Mucosa of stomach (tissue), 1 donor: Measurements from ENCODE around the gene SETDB1.

ENCODE experiments used
- H3K27me3 ChIP-seq: one replicate; pipeline ENCODE4 v1.7.0; 2013; ENCODE audit warnings: mild to moderate bottlenecking, low read length; ENCODE audit not compliant: control insufficient read depth, insufficient read depth
- H3K36me3 ChIP-seq: one replicate; pipeline ENCODE4 v1.7.0; 2013; ENCODE audit warnings: low read length; ENCODE audit not compliant: control insufficient read depth, insufficient read depth
- H3K4me1 ChIP-seq: one replicate; pipeline ENCODE4 v1.7.0; 2013; ENCODE audit warnings: mild to moderate bottlenecking, low read length; ENCODE audit not compliant: control insufficient read depth, insufficient read depth
- H3K4me3 ChIP-seq: one replicate; pipeline ENCODE4 v1.7.0; 2013; ENCODE audit warnings: low read length
- H3K9ac ChIP-seq: one replicate; pipeline ENCODE4 v1.7.0; 2013; ENCODE audit warnings: mild to moderate bottlenecking, low read length, moderate library complexity
- H3K9me3 ChIP-seq: one replicate; pipeline ENCODE4 v1.7.0; 2013; ENCODE audit warnings: mild to moderate bottlenecking, low read length, moderate library complexity; ENCODE audit not compliant: control insufficient read depth
- donor health status: Pancreatic carcinoma.

Gene SETDB1

GRCh38 chr1:150970808-150971582, 44.8 kb downstream of the SETDB1 start:
- Histone ChIP-seq H3K9me3 (no peaks in the 10 kb centered on the region), H3K9ac (peak overlapping the region; percentile 75), H3K4me3 (peak overlapping the region; percentile 32), H3K4me1 (peaks cover 38% of the 10 kb centered on the region), H3K27me3 (no peaks in the 10 kb centered on the region), H3K36me3 (peaks cover 5% of the 10 kb centered on the region)

DNA sequence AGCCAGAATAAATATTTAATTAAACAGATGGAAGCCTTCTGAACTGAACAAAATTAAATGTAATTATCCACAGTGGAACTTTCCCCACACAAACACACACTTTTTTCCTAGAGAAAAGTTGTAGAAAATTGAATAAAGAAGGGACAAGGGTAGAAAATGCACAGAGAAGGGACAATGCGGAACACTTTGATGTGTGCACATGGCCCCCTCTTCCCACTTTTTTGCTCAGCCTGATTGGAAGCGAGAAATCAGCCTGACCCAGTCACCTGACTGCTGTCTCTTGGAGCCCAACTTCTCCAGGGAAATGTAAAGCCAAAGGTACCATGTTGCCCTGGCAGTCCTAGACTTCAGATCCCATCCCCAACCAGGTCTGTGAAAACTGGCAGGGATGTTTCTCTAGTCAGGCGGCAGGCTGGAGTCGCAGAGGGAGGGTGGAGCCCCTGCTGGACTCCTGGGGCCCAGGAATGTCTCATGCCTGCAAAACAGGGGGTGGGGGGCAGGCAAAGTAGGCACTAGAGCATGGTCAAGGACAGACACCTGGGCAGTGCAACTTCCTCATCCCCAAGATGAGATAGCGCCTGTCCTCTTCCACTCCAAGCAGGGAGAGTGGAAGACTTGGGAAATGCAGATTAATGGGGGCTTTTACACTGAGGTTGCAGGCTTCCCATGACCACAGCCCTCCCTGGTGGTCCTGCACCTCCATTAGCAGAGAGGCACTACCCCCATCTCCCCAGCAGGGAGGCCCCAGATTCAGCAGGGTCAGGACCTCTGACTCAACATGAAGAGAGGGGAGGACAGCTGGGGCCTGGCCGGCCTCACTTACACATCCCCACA, 45.6 kb downstream of the SETDB1 start:
- no peaks in the 10 kb centered on the region for H3K9me3 ChIP-seq
- H3K36me3 ChIP-seq: peaks cover 5% of the 10 kb centered on the region
- no peaks in the 10 kb centered on the region for H3K27me3 ChIP-seq
- peak overlapping the region; percentile 32 for H3K4me3 ChIP-seq
- H3K4me1 ChIP-seq: peaks cover 46% of the 10 kb centered on the region
- H3K9ac ChIP-seq: peak overlapping the region; percentile 75

- H3K4me3 ChIP-seq: peak overlapping the region; percentile 57
- peaks cover 53% of the 10 kb centered on the region for H3K4me1 ChIP-seq
- peak overlapping the region; percentile 75 for H3K9ac ChIP-seq
- H3K9me3 ChIP-seq: no peaks in the 10 kb centered on the region
- peaks cover 5% of the 10 kb centered on the region for H3K36me3 ChIP-seq
- H3K27me3 ChIP-seq: no peaks in the 10 kb centered on the region
Observed at GRCh38 chr1:150972417-150972940, 46.3 kb downstream of the SETDB1 start.

- Histone ChIP-seq H3K9me3 (no peaks in the 10 kb centered on the region), H3K36me3 (no peaks in the 10 kb centered on the region), H3K9ac (peak overlapping the region; percentile 75), H3K27me3 (no peaks in the 10 kb centered on the region), H3K4me3 (peak overlapping the region; percentile 57), H3K4me1 (peaks cover 57% of the 10 kb centered on the region)
Observed at GRCh38 chr1:150973258-150973835, 47.2 kb downstream of the SETDB1 start.

GRCh38 chr1:150973836-150974579, 47.8 kb downstream of the SETDB1 start:
- H3K36me3 ChIP-seq: no peaks in the 10 kb centered on the region
- H3K4me1 ChIP-seq: peaks cover 60% of the 10 kb centered on the region
- H3K9me3 ChIP-seq: no peaks in the 10 kb centered on the region
- peak overlapping the region; percentile 75 for H3K9ac ChIP-seq
- H3K4me3 ChIP-seq: peak overlapping the region; percentile 57
- H3K27me3 ChIP-seq: no peaks in the 10 kb centered on the region

GRCh38 chr1:150974580-150975478, 48.7 kb downstream of the SETDB1 start, which contains the start of gene CERS2:
CERS2 (minus strand) TSS chr1:150974835; CDS start chr1:150969090, 5,745 bp downstream.
- no peaks in the 10 kb centered on the region for H3K27me3 ChIP-seq
- no peaks in the 10 kb centered on the region for H3K36me3 ChIP-seq
- H3K9me3 ChIP-seq: no peaks in the 10 kb centered on the region
- peaks cover 67% of the 10 kb centered on the region for H3K4me1 ChIP-seq
- H3K4me3 ChIP-seq: peak within 1 kb of the TSS; percentile 57
- peak within 1 kb of the TSS; percentile 75 for H3K9ac ChIP-seq

- H3K4me1 ChIP-seq: peaks cover 59% of the 10 kb centered on the region
Observed at GRCh38 chr1:150976401-150976821, 50.2 kb downstream of the SETDB1 start.

DNA sequence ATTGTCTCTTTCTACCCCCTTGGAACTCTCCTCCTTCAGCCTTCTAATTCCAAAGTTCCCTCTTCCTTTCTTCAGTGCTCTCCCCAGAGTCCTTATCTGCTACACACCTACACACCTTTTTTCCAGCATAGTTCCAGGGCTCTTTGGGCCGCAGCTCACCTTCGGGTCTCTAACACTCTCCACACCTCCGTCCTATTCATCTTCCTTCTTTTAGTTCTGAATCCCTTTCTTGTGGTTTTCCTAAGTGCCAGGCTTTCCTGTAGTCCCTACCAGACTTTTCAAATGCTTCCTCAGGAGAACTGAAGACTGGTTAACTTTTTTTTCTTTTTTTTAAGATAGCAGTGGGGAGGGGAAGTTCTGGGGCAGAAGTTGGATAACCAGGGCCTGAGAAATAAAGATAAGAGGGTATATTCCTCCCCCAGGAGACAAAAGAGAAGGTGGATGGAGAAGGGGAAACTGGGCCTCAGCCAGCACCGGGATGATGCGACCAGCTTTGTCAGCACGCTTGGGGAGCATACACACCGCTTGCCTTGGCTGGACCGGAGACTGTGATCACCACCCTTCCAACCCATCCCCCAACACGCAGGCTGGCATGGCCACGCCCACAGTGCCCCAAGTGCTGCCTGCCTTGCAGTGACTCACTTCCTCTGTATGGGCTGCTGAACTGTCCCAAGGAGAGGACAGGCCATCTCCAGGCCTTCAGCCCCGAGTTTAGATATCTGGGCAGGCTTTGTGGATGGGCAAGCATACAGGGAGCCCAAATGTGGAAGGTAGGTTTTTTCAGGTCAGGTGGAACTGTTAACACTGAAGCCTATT, 50.9 kb downstream of the SETDB1 start:
- no peaks in the 10 kb centered on the region for H3K27me3 ChIP-seq
- H3K4me1 ChIP-seq: peaks cover 59% of the 10 kb centered on the region
- no peak overlapping the region for H3K4me3 ChIP-seq
- H3K9me3 ChIP-seq: no peaks in the 10 kb centered on the region
- no peaks in the 10 kb centered on the region for H3K36me3 ChIP-seq
- H3K9ac ChIP-seq: peak overlapping the region; percentile 40

More at GRCh38 chr1:150976401-150976821, 50.2 kb downstream of the SETDB1 start:
- no peaks in the 10 kb centered on the region for H3K27me3 ChIP-seq
- peak overlapping the region; percentile 40 for H3K9ac ChIP-seq
- H3K9me3 ChIP-seq: no peaks in the 10 kb centered on the region
- H3K4me3 ChIP-seq: no peak overlapping the region
- H3K36me3 ChIP-seq: no peaks in the 10 kb centered on the region

GRCh38 chr1:150979092-150980056, 53.2 kb downstream of the SETDB1 start:
- H3K4me3 ChIP-seq: no peak overlapping the region
- H3K36me3 ChIP-seq: no peaks in the 10 kb centered on the region
- no peaks in the 10 kb centered on the region for H3K9me3 ChIP-seq
- peaks cover 48% of the 10 kb centered on the region for H3K4me1 ChIP-seq
- no peak overlapping the region for H3K9ac ChIP-seq
- H3K27me3 ChIP-seq: no peaks in the 10 kb centered on the region
